CD4-positive, alpha-beta T cell (primary cell): ENCODE measurements around the gene NRL. TPM values are rescaled to one million over a fixed set of nuclear protein-coding genes. Genes with fewer than 3 reads are reported as not detected.
A peak's percentile ranks its signal among the peaks of the same experiment; 100 is the strongest.

ENCODE experiments used
- ATAC-seq: fragments of 200-7000 bp; cut with Tn5 transposase; one replicate; pipeline ENCODE4 v1.10.0; 2022; ENCODE audit warnings: mild to moderate bottlenecking; ENCODE audit not compliant: poor library complexity
- CTCF ChIA-PET: fragments of 350-600 bp; sonication (Branson Sonifier 250); formaldehyde crosslinking; loops from one replicate; lab custom pipeline; 2021; ENCODE audit warnings: antibody characterized with exemption, inconsistent platforms; lab: Charles Lee
- POLR2A ChIA-PET: fragments of 350-600 bp; sonication (Branson Sonifier 250); formaldehyde crosslinking; loops from one replicate; lab custom pipeline; 2021; ENCODE audit warnings: antibody characterized with exemption, inconsistent platforms; lab: Charles Lee
- DNase-seq, 14 experiments: peaks; one replicate each; pipeline ENCODE4 v3.0.0-alpha.2; 2013 to 2020; ENCODE audit warnings: mixed read lengths in 2 of 14
- H3K27ac ChIP-seq, 2 donors: one replicate each; pipeline versions ENCODE4 v1.5.1 to v1.7.0; 2013; ENCODE audit warnings: low read length in 2 of 2, low read depth in 1 of 2, mild to moderate bottlenecking in 1 of 2
- H3K27me3 ChIP-seq, 2 experiments: 1 replicate in 1 of 2; 2 replicates in 1 of 2; pipeline versions ENCODE4 v1.6.1 to v1.7.0; 2013; ENCODE audit warnings: low read length in 2 of 2, control low read depth in 1 of 2, mild to moderate bottlenecking in 1 of 2, moderate library complexity in 1 of 2; ENCODE audit not compliant: insufficient read depth in 2 of 2, control insufficient read depth in 1 of 2
- H3K36me3 ChIP-seq: one replicate; pipeline ENCODE4 v1.6.1; 2013; ENCODE audit warnings: low read length, control low read depth; ENCODE audit not compliant: insufficient read depth
- H3K4me1 ChIP-seq: one replicate; pipeline ENCODE4 v1.6.1; 2013; ENCODE audit warnings: low read length, control low read depth; ENCODE audit not compliant: insufficient read depth
- H3K4me3 ChIP-seq: one replicate; pipeline ENCODE4 v1.5.1; 2013; ENCODE audit warnings: mild to moderate bottlenecking, low read length, moderate library complexity
- H3K9me3 ChIP-seq, 2 experiments: 1 replicate in 1 of 2; 2 replicates in 1 of 2; pipeline versions ENCODE4 v1.6.1 to v1.7.0; 2013; ENCODE audit warnings: low read length in 2 of 2, mild to moderate bottlenecking in 2 of 2, control low read depth in 1 of 2, moderate library complexity in 1 of 2; ENCODE audit not compliant: control insufficient read depth in 1 of 2, insufficient read depth in 1 of 2
- H3K27ac Mint-ChIP-seq: one replicate; pipeline ENCODE4 v1.8.0; 2020; ENCODE audit warnings: mixed read lengths
- H3K27me3 Mint-ChIP-seq: one replicate; pipeline ENCODE4 v1.8.0; 2021; ENCODE audit warnings: mixed read lengths
- H3K36me3 Mint-ChIP-seq: one replicate; pipeline ENCODE4 v1.8.0; 2021; ENCODE audit warnings: low read depth, mixed read lengths
- H3K4me1 Mint-ChIP-seq: one replicate; pipeline ENCODE4 v1.8.0; 2021; ENCODE audit warnings: low read depth, mixed read lengths
- H3K4me3 Mint-ChIP-seq: one replicate; pipeline ENCODE4 v1.8.0; 2020; ENCODE audit warnings: mild to moderate bottlenecking, mixed read lengths
- H3K9me3 Mint-ChIP-seq: one replicate; pipeline ENCODE4 v1.8.0; 2020; ENCODE audit warnings: mixed read lengths
- intact Hi-C, 2 experiments: fragments of 100-400 bp; cut with DNase I in 1 of 2; cut with micrococcal nuclease in 1 of 2; formaldehyde crosslinking; loops; one replicate each; pipeline versions ENCODE4 v1.15.1 to v1.9.0; 2023 to 2025; cut with DNase I, micrococcal nuclease
- polyA plus RNA-seq, 2 donors: library from polyadenylated mRNA; unstranded; fragments of 120-200 nt; gene quantifications; one replicate each; pipeline ENCODE4 v1.2.1, GENCODE V29; 2013
- total RNA-seq, 174 experiments: library from RNA in 2 of 174; stranded (reverse) in 2 of 174; gene quantifications; one replicate each; pipeline ENCODE4 v1.2.3 and lab custom pipeline; 2021 to 2026
- TF ChIP-seq, protein P1 (sequence below): fragments of 200-600 bp; IDR thresholded peaks from one replicate; pipeline ENCODE4 v1.8.0; 2022; ENCODE audit warnings: antibody characterized with exemption, mild to moderate bottlenecking

The NRL gene
- total RNA-seq: 1 to 10 TPM; 1.6 to 1.9 TPM
- polyA plus RNA-seq (2013, experiment 1 of 2): 1.7 TPM
- 1.3 TPM for polyA plus RNA-seq (2013, experiment 2 of 2)
- 1.3 to 8.0 (median 3.2) reads per million in 172 experiments for total RNA-seq (lab: John Stamatoyannopoulos, UW)

DNA sequence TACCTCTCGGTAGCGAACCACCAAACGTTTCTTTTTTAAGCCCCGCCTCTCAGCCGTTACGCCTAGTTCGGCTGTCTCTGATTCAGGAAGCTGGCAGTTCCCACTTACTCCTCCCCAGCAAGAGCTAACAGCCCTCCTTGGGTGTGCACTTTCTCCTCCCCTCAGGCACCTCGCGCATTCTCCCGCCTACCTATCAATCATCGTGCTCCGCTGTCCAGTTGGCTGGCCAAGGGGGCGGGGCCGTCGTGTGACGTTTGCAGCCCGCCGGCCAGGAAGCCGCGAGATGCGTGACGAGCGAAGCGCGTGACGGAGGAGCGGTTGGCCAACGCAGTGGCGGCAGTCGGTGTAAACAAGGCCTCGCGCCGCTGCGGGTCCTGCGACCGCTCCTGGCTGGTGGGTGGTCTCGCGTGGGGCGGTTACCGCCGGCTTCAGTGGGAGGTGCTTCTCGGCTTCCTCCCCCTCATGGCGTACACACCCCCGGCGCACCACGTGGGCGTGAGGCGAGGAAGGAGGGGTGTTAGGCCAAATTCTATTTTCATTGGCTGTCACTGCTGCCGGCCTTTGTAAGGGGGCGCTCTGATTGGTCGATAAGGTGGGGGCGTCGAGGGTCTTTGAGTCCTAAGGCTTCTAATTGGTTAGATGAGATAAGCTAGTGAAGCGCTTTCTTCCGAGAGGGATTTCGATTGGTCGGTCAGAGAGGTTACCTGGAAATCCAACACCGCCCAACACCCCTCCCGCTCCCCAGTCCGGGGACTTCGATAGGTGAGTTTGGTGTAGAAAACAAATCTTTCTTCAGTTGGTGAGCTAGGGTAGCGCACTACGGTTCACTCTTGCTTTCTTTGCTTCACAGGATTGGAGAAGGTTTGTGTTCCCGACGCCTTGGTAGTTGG is at the start of gene NRL, which contains the start of gene DCAF11:
TSS of gene NRL (minus strand) at position 418 of the 890 bp plus-strand sequence. CDS start 32,101 bp downstream, outside the sequence.
TSS of gene DCAF11 (plus strand) at position 246 of the 890 bp plus-strand sequence. CDS start 818 bp downstream, outside the sequence.
- DNase-seq: peak; percentile 95 to 100 (median 98)
- Mint-ChIP-seq H3K27ac (peak within 1 kb of the TSS; percentile 98), H3K9me3 (no peaks in the 10 kb centered on the region), H3K4me3 (peak within 1 kb of the TSS; percentile 98), H3K4me1 (peaks cover 35% of the 10 kb centered on the region), H3K36me3 (peaks cover 65% of the 10 kb centered on the region), H3K27me3 (no peaks in the 10 kb centered on the region)
- POLR2A ChIA-PET: interaction anchor here (0.6 to 7.0 kb wide), 47 partner anchors 10 to 1348 kb away, joined by 3 to 296 read pairs (median 9); partner anchors contain the start of genes ACIN1, C14orf119, CARMIL3 and CBLN3
- Histone ChIP-seq H3K27ac (peak within 1 kb of the TSS; percentile 98 to 99), H3K9me3 (no peaks in the 10 kb centered on the region), H3K4me1 (peaks cover 42% of the 10 kb centered on the region), H3K36me3 (peaks cover 31% of the 10 kb centered on the region), H3K27me3 (no peaks in the 10 kb centered on the region), H3K4me3 (peak within 1 kb of the TSS; percentile 77)
- ATAC-seq: peak; percentile 81
- CTCF ChIA-PET: interaction anchor here (1.2 to 2.8 kb wide), 7 partner anchors 21 to 219 kb away, joined by 3 to 23 read pairs (median 6); partner anchors contain the start of genes EMC9, IRF9, PSME1 and RNF31
- intact Hi-C loops: loop anchor here (1.0 to 10.0 kb wide), 12 partner anchors 20 to 647 kb away; partner anchors contain the start of genes IRF9 (in 2 of the 2), AP1G2 (in 1 of the 2), DHRS1 (in 1 of the 2) and EMC9 (in 1 of the 2)
- TF ChIP-seq, protein P1, sequence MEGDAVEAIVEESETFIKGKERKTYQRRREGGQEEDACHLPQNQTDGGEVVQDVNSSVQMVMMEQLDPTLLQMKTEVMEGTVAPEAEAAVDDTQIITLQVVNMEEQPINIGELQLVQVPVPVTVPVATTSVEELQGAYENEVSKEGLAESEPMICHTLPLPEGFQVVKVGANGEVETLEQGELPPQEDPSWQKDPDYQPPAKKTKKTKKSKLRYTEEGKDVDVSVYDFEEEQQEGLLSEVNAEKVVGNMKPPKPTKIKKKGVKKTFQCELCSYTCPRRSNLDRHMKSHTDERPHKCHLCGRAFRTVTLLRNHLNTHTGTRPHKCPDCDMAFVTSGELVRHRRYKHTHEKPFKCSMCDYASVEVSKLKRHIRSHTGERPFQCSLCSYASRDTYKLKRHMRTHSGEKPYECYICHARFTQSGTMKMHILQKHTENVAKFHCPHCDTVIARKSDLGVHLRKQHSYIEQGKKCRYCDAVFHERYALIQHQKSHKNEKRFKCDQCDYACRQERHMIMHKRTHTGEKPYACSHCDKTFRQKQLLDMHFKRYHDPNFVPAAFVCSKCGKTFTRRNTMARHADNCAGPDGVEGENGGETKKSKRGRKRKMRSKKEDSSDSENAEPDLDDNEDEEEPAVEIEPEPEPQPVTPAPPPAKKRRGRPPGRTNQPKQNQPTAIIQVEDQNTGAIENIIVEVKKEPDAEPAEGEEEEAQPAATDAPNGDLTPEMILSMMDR: no peak

DNA sequence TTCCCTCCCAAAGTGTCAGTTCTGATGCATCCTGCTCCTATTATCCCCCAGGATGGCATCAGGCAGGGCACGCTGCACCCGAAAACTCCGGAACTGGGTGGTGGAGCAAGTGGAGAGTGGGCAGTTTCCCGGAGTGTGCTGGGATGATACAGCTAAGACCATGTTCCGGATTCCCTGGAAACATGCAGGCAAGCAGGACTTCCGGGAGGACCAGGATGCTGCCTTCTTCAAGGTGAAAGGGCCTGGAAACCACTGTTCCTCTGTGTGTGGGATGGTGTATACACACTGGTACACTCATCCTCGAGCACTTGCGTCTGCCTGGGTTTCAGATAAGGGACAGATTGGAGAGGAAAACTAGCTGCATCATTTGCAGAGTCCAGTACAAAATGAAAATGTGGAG is 47.3 kb upstream of the NRL start:
- H3K27ac Mint-ChIP-seq: peak overlapping the region; percentile 98
- intact Hi-C loops: loop anchor here in 1 of 2 experiments (5.0 kb wide), 1 partner anchor 150 kb away; no protein-coding TSS in a partner anchor
- Histone ChIP-seq H3K27me3 (no peaks in the 10 kb centered on the region), H3K4me3 (peak overlapping the region; percentile 95), H3K27ac (peak overlapping the region; percentile 97 to 98), H3K36me3 (peaks cover 76% of the 10 kb centered on the region), H3K4me1 (peaks cover 52% of the 10 kb centered on the region), H3K9me3 (no peaks in the 10 kb centered on the region)
- H3K4me1 Mint-ChIP-seq: peaks cover 57% of the 10 kb centered on the region
- peaks cover 90% of the 10 kb centered on the region for H3K36me3 Mint-ChIP-seq
- DNase-seq (no peak), ATAC-seq (no peak)
- POLR2A ChIA-PET: interaction anchor here (1.0 to 5.0 kb wide), 27 partner anchors 9 to 269 kb away, joined by 3 to 154 read pairs (median 14); partner anchors contain the start of genes CHMP4A, CIDEB, DCAF11 and EMC9
- TF ChIP-seq, protein P1: no peak
- H3K27me3 Mint-ChIP-seq: no peaks in the 10 kb centered on the region
- CTCF ChIA-PET: interaction anchor here (1.1 to 3.1 kb wide), 10 partner anchors 9 to 55 kb away, joined by 3 to 33 read pairs (median 16); partner anchors contain the start of genes CHMP4A, DCAF11, IPO4 and NRL
- H3K9me3 Mint-ChIP-seq: no peaks in the 10 kb centered on the region
- H3K4me3 Mint-ChIP-seq: peak overlapping the region; percentile 95
